GM19035 (cell line): ENCODE measurements around the gene SPART.
A peak's percentile ranks its signal among the peaks of the same experiment; 100 is the strongest.

Experiments used
- ATAC-seq: cut with Tn5 transposase; IDR thresholded peaks from one replicate; pipeline ENCODE4 v1.9.1; 2021; ENCODE audit not compliant: unreplicated experiment

The SPART gene

GRCh38 chr13:36346222-36347083, at the start of gene SPART:
Gene SPART (minus strand): TSS chr13:36346394. CDS start chr13:36335830, 10,564 bp downstream.
- ATAC-seq = peak; percentile 91

- no peak for ATAC-seq
Measured at GRCh38 chr13:36395280-36395679, 49.1 kb upstream of the SPART start.

GRCh38 chr13:36385489-36385888, 39.3 kb upstream of the SPART start:
- ATAC-seq = no peak

GRCh38 chr13:36382030-36382429, 35.8 kb upstream of the SPART start:
- no peak for ATAC-seq

GRCh38 chr13:36377826-36378468, 31.8 kb upstream of the SPART start:
- no peak for ATAC-seq

GRCh38 chr13:36374063-36374462, 27.9 kb upstream of the SPART start:
- no peak for ATAC-seq

GRCh38 chr13:36371185-36371584, 25.0 kb upstream of the SPART start:
- ATAC-seq = no peak

- ATAC-seq = no peak
Measured at GRCh38 chr13:36370108-36370429, 23.9 kb upstream of the SPART start.

- no peak for ATAC-seq
Measured at GRCh38 chr13:36369268-36370107, 23.3 kb upstream of the SPART start.

GRCh38 chr13:36366031-36366430, 19.8 kb upstream of the SPART start:
- ATAC-seq = no peak

GRCh38 chr13:36363366-36363863, 17.2 kb upstream of the SPART start:
- no peak for ATAC-seq

GRCh38 chr13:36362914-36363313, 16.7 kb upstream of the SPART start:
- no peak for ATAC-seq

GRCh38 chr13:36362251-36362650, 16.1 kb upstream of the SPART start:
- no peak for ATAC-seq

- ATAC-seq = no peak
Measured at GRCh38 chr13:36360903-36361302, 14.7 kb upstream of the SPART start.

GRCh38 chr13:36359301-36359950, 13.2 kb upstream of the SPART start:
- ATAC-seq = no peak

GRCh38 chr13:36358175-36358718, 12.1 kb upstream of the SPART start:
- ATAC-seq = no peak

- no peak for ATAC-seq
Measured at GRCh38 chr13:36357692-36358091, 11.5 kb upstream of the SPART start.

- ATAC-seq = no peak
Measured at GRCh38 chr13:36357231-36357630, 11.0 kb upstream of the SPART start.

- no peak for ATAC-seq
Measured at GRCh38 chr13:36356058-36356457, 9.9 kb upstream of the SPART start.

GRCh38 chr13:36355632-36356031, 9.4 kb upstream of the SPART start:
- no peak for ATAC-seq
